ENCODE data around the gene ASIC2.
"Not testable (repeated sequence)": the region's sequence is repeated elsewhere in the genome, so short reads cannot be mapped to it uniquely, and the experiment has no call there.

The ASIC2 gene

GRCh38 chr17:32993977-32994376 lies 299.1 kb downstream of the ASIC2 start:
- no peak for TF ChIP-seq CTCF (IDR thresholded peaks at IDR 0.05; ENCODE audit: low read depth, low read length)
- no peak overlapping the region for H3K4me3 ChIP-seq (ENCODE audit: low read depth, low read length)

GRCh38 chr17:32992321-32993033 lies 300.6 kb downstream of the ASIC2 start:
- H3K4me3 ChIP-seq (ENCODE audit: low read depth, low read length) = no peak overlapping the region
- TF ChIP-seq CTCF (IDR thresholded peaks at IDR 0.05; ENCODE audit: low read depth, low read length) = no peak

- H3K4me3 ChIP-seq (ENCODE audit: low read depth, low read length) = no peak overlapping the region
- no peak for TF ChIP-seq CTCF (IDR thresholded peaks at IDR 0.05; ENCODE audit: low read depth, low read length)
Observed at GRCh38 chr17:32988481-32989101, 304.5 kb downstream of the ASIC2 start.

- not testable (repeated sequence) for H3K4me3 ChIP-seq (ENCODE audit: low read depth, low read length)
Observed at GRCh38 chr17:32987868-32988267, 305.2 kb downstream of the ASIC2 start.

GRCh38 chr17:32987453-32987805 lies 305.7 kb downstream of the ASIC2 start:
- H3K4me3 ChIP-seq (ENCODE audit: low read depth, low read length) = not testable (repeated sequence)

- no peak overlapping the region for H3K4me3 ChIP-seq (ENCODE audit: low read depth, low read length)
- TF ChIP-seq CTCF (IDR thresholded peaks at IDR 0.05; ENCODE audit: low read depth, low read length) = no peak
Observed at GRCh38 chr17:32985050-32985756, 307.9 kb downstream of the ASIC2 start.

GRCh38 chr17:32981611-32982010 lies 311.5 kb downstream of the ASIC2 start:
- not testable (repeated sequence) for H3K4me3 ChIP-seq (ENCODE audit: low read depth, low read length)

GRCh38 chr17:32980230-32980629 lies 312.9 kb downstream of the ASIC2 start:
- H3K4me3 ChIP-seq (ENCODE audit: low read depth, low read length) = no peak overlapping the region
- TF ChIP-seq CTCF (IDR thresholded peaks at IDR 0.05; ENCODE audit: low read depth, low read length) = no peak
